K562 (cell line): Measurements from ENCODE around the gene ZDHHC24. TPM values are rescaled to one million over a fixed set of nuclear protein-coding genes. Genes with fewer than 3 reads are reported as not detected.

Experiments used
- C11orf30 ChIP-seq: fragments of 450-650 bp; IDR thresholded peaks from 2 replicates; pipeline ENCODE4 v1.6.1; 2016; ENCODE audit warnings: low read depth, mild to moderate bottlenecking
- CHD4 ChIP-seq: fragments of 200-600 bp; sonication (generic); IDR thresholded peaks from 3 replicates; pipeline ENCODE4 v1.6.1; 2012; ENCODE audit warnings: low read depth, mild to moderate bottlenecking, mixed read lengths, low read length, inconsistent platforms; ENCODE audit not compliant: insufficient read depth, insufficient replicate concordance, poor library complexity, severe bottlenecking
- KAT7 ChIP-seq: sonication (generic); formaldehyde crosslinking; IDR thresholded peaks from 2 replicates; pipeline ENCODE4 v1.8.0; 2022; ENCODE audit warnings: missing genetic modification reagents, mild to moderate bottlenecking, borderline replicate concordance
- KLF1 ChIP-seq: fragments of 450-650 bp; IDR thresholded peaks from 2 replicates; pipeline ENCODE4 v1.6.1; 2016; ENCODE audit warnings: missing genetic modification characterization, missing compliant biosample characterization
- MCM7 ChIP-seq, 2 experiments: fragments of 450-650 bp; IDR thresholded peaks; 2 replicates each; pipeline ENCODE4 v1.6.1; 2016 to 2018
- NBN ChIP-seq: fragments of 450-650 bp; IDR thresholded peaks from 2 replicates; pipeline ENCODE4 v1.6.1; 2016; ENCODE audit warnings: low read depth, mild to moderate bottlenecking
- NCOA4 ChIP-seq: fragments of 450-650 bp; IDR thresholded peaks from 2 replicates; pipeline ENCODE4 v1.6.1; 2018; ENCODE audit warnings: mild to moderate bottlenecking; ENCODE audit not compliant: partially characterized antibody
- SP2 ChIP-seq: IDR thresholded peaks from 2 replicates; pipeline ENCODE4 v1.6.1; 2011; ENCODE audit warnings: mild to moderate bottlenecking, low read depth, low read length, moderate library complexity; ENCODE audit not compliant: poor library complexity, severe bottlenecking; ENCODE audit errors: extremely low read depth
- TBP ChIP-seq: optimal IDR thresholded peaks from 2 replicates; pipeline ENCODE3; 2011; ENCODE audit warnings: low read depth, low read length, improper control_type of control experiment
- U2AF2 ChIP-seq: fragments of 200-400 bp; formaldehyde crosslinking; optimal IDR thresholded peaks from 2 replicates; pipeline ENCODE3; 2017; ENCODE audit warnings: low read depth, mild to moderate bottlenecking, low read length
- ZNF23 ChIP-seq: fragments of 250-450 bp; sonication (Bioruptor Pico); IDR thresholded peaks from 2 replicates; pipeline ENCODE4 v1.4.0; 2020; ENCODE audit warnings: mild to moderate bottlenecking
- ZNF695 ChIP-seq: fragments of 450-650 bp; formaldehyde crosslinking; IDR thresholded peaks from 2 replicates; pipeline ENCODE4 v1.4.0; 2020; ENCODE audit warnings: mild to moderate bottlenecking, moderate library complexity
- ZNF79 ChIP-seq: fragments of 250-450 bp; sonication (Bioruptor Pico); IDR thresholded peaks from 2 replicates; pipeline ENCODE4 v1.4.0; 2020; ENCODE audit warnings: low read depth, mild to moderate bottlenecking, moderate library complexity
- polyA plus RNA-seq, 8 experiments: library from polyadenylated mRNA; depleted of rRNA in 4 of 8; stranded (reverse) in 5 of 8; unstranded in 3 of 8; fragments of >200 nt; fragmentation: Nextera tagmentation in 2 of 8; fragmentation: Illumina TruSeq in 1 of 8; extraction: Ambion mirVana in 2 of 8; extraction: Trizol in 1 of 8; gene quantifications; 2 replicates each; pipeline versions ENCODE4 v1.2.1 to v1.2.3, GENCODE V29; 2011 to 2014; ENCODE audit warnings: inconsistent platforms in 1 of 8, missing spikeins in 1 of 8
- total RNA-seq, 7 experiments: library from RNA; depleted of rRNA in 6 of 7; stranded (reverse); fragments of >200 nt in 6 of 7; fragmentation: Illumina TruSeq in 2 of 7; extraction: Trizol in 2 of 7; gene quantifications; 2 replicates each; pipeline versions ENCODE4 v1.2.1 to v1.2.3, GENCODE V29; 2011 to 2021; ENCODE audit warnings: low replicate concordance in 1 of 7
- TF ChIP-seq, protein P1 (sequence below): sonication (generic); formaldehyde crosslinking; IDR thresholded peaks from 2 replicates; pipeline ENCODE4 v1.8.1; 2023; ENCODE audit warnings: mild to moderate bottlenecking, missing genetic modification reagents, moderate library complexity
- TF ChIP-seq, protein P2 (sequence below): sonication (generic); formaldehyde crosslinking; IDR thresholded peaks from 2 replicates; pipeline ENCODE4 v1.8.1; 2023; ENCODE audit warnings: mild to moderate bottlenecking, missing genetic modification reagents
- TF ChIP-seq, protein P3 (sequence below), 2 experiments: fragments of 450-650 bp in 1 of 2; sonication (generic) in 1 of 2; formaldehyde crosslinking in 1 of 2; IDR thresholded peaks; 2 replicates each; pipeline versions ENCODE4 v1.7.1 to v1.9.0; 2016 to 2022; ENCODE audit warnings: inconsistent platforms in 1 of 2, mild to moderate bottlenecking in 1 of 2, missing genetic modification reagents in 1 of 2

ZDHHC24 gene
- total and polyA plus RNA-seq, 9 of the 15 experiments (the other 6 are each of a cell fraction or from before 2014, with no cell fraction given) = 0.45 to 11.2 (median 2.7) TPM

DNA sequence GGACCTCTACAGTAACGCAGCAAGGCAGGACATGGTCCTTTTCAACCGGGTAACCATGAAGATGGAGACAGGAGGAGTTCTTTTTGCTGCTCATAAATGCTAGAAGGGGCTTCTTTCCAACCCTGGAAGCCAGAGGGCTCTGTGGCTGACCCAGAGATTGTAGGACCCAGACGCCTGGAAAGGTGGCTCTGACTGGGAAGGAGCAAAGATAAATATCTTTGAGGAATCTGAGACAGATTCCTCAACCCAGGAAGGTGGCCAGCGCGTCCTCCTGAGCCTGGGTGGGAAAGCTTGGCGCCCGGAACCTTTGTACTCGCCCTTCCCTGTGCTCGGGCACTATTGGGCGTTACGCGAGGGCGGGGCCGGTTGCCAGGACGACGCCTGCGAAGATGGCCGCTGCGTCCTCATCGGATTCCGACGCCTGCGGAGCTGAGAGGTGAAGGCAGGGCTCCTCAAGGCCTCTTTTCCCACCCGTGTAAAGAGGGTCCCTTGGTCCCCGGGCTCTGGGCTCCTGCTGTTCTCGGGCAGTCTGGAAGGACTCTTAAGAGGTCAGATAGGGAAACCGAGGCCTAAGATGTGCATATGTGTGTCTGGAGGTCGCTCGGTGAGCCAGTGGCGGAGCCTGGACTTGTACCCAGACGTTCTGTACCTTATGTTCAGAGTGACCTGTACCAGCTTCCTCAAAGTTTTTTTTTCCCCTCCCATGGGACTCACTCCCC is 35.4 kb downstream of the ZDHHC24 start, which contains the start of gene BBS1 (continued):
- peak; percentile 68 for TF ChIP-seq TBP
- TF ChIP-seq ZNF23 (CRISPR knock-in tag) = no peak
- TF ChIP-seq U2AF2 = no peak
- TF ChIP-seq NCOA4 = no peak
- peak; percentile 97 for TF ChIP-seq C11orf30
- no peak for TF ChIP-seq CHD4
- TF ChIP-seq ZNF79 = no peak
- no peak for TF ChIP-seq ZNF695
- TF ChIP-seq MCM7 (IDR thresholded peaks at IDR 0.05) = no peak
- no peak for TF ChIP-seq NBN
- peak; percentile 73; the same call in 1 of the 2 replicates for TF ChIP-seq KLF1 (tag)
- TF ChIP-seq SP2 = no peak
- TF ChIP-seq, protein P1, sequence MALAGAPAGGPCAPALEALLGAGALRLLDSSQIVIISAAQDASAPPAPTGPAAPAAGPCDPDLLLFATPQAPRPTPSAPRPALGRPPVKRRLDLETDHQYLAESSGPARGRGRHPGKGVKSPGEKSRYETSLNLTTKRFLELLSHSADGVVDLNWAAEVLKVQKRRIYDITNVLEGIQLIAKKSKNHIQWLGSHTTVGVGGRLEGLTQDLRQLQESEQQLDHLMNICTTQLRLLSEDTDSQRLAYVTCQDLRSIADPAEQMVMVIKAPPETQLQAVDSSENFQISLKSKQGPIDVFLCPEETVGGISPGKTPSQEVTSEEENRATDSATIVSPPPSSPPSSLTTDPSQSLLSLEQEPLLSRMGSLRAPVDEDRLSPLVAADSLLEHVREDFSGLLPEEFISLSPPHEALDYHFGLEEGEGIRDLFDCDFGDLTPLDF (CRISPR knock-in tag) = no peak
- TF ChIP-seq KAT7 (CRISPR knock-in tag) = no peak
- TF ChIP-seq, protein P2, sequence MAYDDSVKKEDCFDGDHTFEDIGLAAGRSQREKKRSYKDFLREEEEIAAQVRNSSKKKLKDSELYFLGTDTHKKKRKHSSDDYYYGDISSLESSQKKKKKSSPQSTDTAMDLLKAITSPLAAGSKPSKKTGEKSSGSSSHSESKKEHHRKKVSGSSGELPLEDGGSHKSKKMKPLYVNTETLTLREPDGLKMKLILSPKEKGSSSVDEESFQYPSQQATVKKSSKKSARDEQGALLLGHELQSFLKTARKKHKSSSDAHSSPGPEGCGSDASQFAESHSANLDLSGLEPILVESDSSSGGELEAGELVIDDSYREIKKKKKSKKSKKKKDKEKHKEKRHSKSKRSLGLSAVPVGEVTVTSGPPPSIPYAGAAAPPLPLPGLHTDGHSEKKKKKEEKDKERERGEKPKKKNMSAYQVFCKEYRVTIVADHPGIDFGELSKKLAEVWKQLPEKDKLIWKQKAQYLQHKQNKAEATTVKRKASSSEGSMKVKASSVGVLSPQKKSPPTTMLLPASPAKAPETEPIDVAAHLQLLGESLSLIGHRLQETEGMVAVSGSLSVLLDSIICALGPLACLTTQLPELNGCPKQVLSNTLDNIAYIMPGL = no peak
- TF ChIP-seq, protein P3, sequence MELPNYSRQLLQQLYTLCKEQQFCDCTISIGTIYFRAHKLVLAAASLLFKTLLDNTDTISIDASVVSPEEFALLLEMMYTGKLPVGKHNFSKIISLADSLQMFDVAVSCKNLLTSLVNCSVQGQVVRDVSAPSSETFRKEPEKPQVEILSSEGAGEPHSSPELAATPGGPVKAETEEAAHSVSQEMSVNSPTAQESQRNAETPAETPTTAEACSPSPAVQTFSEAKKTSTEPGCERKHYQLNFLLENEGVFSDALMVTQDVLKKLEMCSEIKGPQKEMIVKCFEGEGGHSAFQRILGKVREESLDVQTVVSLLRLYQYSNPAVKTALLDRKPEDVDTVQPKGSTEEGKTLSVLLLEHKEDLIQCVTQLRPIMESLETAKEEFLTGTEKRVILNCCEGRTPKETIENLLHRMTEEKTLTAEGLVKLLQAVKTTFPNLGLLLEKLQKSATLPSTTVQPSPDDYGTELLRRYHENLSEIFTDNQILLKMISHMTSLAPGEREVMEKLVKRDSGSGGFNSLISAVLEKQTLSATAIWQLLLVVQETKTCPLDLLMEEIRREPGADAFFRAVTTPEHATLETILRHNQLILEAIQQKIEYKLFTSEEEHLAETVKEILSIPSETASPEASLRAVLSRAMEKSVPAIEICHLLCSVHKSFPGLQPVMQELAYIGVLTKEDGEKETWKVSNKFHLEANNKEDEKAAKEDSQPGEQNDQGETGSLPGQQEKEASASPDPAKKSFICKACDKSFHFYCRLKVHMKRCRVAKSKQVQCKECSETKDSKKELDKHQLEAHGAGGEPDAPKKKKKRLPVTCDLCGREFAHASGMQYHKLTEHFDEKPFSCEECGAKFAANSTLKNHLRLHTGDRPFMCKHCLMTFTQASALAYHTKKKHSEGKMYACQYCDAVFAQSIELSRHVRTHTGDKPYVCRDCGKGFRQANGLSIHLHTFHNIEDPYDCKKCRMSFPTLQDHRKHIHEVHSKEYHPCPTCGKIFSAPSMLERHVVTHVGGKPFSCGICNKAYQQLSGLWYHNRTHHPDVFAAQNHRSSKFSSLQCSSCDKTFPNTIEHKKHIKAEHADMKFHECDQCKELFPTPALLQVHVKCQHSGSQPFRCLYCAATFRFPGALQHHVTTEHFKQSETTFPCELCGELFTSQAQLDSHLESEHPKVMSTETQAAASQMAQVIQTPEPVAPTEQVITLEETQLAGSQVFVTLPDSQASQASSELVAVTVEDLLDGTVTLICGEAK (IDR thresholded peaks at IDR 0.05) = peak; percentile 91
- TF ChIP-seq, protein P3 (CRISPR knock-in tag; IDR thresholded peaks at IDR 0.05) = no peak
